HS-5 (cell line): ENCODE results near the gene FHL1.
"Not testable (repeated sequence)": the region's sequence is repeated elsewhere in the genome, so short reads cannot be mapped to it uniquely, and the experiment has no call there.

Experiments used
- DNase-seq: peaks from one replicate; pipeline ENCODE4 v3.0.0-alpha.2; 2012; ENCODE audit warnings: low read depth

The FHL1 gene

DNA sequence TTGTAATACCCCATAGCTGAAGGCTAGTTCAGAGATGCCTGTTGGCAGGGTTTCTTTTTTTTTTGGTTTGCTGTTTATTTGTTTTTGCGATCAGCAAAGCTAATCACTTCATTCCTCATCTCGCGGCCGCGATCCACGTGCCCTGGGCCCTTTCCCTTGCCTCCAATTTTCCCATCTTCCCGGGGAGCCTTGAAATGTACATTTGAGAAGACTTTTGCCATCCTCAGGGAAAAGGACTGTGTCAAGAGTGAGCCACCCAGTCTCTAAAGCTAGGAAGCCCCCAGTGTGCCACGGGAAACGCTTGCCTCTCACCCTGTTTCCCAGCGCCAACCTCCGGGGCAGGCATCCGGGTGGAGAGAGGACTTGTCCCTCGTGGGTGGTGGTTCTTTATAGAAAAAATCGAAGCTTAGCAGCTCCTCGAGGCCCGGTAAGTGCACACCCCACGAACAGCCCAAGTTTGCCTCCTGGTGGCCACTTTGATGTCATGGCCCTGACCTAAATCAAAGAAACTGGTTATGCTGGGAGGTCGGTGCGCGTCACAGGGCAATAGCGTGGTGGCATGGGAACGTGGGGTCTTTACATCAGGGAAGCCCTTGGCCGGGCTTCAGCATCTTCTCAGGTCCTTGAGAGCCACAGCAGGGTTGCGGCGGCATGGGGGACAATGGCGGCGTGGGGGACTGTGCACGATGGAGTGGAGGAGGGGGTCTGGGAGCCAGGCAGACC is 61.8 kb downstream of the FHL1 start:
- DNase-seq: no peak

DNA sequence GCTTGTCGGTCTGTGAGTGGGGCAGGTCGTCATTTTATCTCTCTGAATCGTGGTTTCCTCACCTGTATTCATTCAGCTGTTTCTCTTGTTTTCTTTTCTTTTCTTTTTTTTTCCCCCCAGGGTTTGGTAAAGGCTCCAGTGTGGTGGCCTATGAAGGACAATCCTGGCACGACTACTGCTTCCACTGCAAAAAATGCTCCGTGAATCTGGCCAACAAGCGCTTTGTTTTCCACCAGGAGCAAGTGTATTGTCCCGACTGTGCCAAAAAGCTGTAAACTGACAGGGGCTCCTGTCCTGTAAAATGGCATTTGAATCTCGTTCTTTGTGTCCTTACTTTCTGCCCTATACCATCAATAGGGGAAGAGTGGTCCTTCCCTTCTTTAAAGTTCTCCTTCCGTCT is 62.4 kb downstream of the FHL1 start:
- no peak for DNase-seq

DNA sequence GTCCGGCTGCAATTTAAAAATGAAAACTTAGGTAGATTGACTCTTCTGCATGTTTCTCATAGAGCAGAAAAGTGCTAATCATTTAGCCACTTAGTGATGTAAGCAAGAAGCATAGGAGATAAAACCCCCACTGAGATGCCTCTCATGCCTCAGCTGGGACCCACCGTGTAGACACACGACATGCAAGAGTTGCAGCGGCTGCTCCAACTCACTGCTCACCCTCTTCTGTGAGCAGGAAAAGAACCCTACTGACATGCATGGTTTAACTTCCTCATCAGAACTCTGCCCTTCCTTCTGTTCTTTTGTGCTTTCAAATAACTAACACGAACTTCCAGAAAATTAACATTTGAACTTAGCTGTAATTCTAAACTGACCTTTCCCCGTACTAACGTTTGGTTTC is 62.9 kb downstream of the FHL1 start:
- DNase-seq: no peak

DNA sequence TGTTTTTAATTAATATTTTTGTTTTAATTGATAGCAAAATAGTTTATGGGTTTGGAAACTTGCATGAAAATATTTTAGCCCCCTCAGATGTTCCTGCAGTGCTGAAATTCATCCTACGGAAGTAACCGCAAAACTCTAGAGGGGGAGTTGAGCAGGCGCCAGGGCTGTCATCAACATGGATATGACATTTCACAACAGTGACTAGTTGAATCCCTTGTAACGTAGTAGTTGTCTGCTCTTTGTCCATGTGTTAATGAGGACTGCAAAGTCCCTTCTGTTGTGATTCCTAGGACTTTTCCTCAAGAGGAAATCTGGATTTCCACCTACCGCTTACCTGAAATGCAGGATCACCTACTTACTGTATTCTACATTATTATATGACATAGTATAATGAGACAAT is 63.5 kb downstream of the FHL1 start:
- DNase-seq: no peak

DNA sequence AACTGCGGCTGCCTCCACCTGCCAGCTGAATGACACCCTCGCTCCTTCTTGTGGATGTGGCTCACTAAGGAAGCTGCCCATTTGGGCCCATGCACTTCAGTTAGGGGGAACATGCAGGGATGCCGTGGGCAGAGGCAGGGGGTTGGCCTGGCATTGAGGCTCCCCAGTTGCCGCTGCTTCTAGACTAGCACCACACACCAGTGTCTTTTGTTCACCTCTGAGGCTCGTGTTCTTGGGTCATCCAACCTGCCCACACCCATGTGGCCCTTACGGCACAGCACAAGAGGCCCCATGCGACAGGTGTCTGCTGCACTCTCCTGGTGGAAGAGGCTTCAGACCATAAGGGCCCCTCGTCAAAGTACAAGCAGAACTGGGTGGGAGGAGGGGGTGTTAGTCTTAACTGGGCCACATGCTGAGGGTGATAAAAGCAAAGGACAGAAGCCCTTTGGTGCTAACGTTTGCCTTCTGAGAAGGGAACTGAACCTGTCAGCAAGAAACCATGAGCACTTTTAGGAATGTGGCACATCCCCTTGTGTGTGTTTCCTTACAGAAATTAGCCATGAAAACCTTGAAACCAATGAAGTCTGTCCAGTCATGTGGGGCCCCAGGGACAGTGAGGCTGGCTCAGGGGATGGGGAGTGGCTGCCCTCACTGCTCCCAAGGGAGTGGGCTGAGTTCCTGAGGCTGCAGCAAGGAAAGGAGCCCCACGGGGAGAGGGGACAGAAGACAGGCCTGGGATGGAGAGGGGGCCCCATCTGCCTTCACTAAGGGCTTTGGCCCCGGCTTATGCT is 64.6 kb downstream of the FHL1 start:
- no peak for DNase-seq

DNA sequence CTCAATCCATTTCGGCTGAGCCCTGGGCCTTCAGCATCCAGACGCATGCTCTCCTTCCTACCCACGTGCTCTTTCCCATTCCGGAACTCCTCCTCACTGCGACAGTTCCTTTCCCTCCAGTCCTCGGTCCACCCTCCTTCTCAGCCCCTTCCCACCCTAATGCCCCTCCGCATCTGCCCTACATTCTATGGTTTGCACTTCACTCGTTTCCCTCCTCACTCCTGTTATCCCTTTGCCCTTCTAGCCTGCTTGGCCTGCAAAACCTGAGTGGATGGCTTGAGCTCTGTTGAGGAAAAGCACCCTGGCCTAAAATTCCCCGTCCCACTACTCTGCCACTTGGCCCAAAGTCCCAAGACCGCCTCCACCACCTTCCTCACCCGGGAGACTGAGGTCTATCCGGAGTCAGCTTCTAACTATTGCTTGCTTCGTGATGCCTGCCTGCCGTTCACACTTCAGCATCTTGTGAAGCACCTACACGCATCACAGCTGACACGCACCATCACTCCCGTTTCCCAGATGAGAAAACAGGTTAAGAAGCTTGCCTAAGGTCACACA is 65.3 kb downstream of the FHL1 start:
- DNase-seq: no peak

DNA sequence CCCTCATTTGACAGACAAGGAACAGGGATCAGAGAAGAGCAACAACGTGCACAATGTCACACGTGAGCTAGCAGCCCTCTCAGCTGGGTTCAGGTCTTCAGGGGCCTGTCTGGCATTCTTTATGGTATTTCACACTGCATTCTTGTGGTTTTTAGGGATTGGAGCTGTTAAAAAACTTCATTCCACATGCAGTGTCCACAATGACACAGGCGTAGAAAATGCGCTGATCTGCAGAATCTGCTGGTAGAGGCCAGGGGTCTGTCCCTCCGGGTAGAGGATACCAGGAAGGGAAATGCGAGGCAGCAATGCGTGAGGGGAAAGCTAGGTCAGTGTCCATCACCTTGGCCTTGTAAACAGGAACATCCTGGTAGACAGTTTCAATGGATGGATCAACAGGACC is 67.2 kb downstream of the FHL1 start:
- peak; percentile 75 for DNase-seq

DNA sequence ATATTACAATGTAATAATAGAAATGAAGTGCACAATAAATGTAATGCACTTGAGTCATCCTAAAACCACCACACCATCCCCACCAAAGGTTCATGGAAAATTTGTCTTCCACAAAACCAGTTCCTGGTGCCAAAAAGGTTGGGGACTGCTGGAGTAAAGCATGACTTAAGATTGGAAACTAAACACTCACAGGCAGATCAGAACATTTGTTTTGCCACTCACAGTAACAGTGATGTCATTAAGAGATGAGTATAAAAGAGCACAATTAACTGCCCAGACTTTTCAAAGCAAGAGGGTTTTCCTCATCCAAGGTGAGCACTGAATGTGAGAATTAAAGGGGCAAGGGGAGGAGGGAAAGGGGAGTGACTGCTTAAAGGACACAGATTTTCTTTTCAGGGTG is 68.2 kb downstream of the FHL1 start:
- no peak for DNase-seq

DNA sequence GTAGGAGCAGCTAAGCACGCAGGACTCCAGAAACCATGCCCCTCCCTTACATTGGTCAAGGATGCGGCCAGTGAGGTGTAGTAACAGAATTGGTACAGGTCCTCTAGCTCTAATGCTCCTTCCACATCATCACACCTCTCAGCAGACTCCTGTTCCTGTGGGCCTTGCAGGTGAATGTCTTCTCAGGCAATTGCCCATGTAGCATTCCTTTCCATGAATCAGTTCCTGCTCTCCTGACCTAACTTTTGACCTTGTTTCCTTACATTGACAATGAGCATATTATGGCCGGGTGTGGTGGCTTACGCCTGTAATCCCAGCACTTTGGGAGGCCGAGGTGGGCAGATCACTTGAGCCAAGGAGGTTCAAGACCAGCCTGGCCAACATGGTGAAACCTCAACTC is 72.6 kb downstream of the FHL1 start:
- no peak for DNase-seq

DNA sequence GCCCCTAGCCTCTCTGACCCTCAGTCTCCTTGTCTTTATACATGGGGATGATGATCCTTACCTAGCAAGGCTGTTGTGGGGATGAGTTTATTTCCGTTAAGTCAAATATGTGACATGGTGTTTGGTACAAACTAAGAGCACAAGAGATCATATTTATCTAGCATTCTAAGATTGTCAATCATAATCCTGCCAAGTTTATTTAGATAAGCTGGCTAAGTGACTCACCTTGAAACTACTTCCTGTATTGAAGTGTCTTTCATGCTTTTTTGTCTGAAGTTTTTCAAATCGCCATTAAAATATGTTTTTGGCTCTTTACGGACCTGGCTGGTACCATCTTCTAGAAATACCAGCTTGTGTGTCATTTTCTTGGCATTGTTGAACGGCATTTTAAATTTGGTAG is 73.2 kb downstream of the FHL1 start:
- DNase-seq: no peak

DNA sequence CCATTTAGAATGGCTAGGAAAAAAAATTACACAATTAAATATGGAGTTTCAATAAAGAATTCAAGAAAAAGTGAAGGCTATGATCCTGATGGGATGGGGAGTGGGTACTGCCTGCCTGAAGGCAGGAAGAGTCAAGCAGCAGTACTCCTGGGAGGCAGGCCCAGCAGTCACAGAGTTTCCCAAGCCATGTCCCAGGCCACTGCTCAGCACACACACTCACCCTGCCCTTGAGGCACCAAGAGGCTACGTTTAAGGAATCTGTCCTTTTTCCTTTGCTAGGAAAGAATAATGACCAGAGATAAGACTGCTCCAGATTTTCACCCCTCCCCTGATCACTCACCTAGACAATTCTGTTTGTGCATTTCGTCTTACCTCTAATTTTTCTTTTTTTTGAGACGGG is 73.6 kb downstream of the FHL1 start:
- DNase-seq: no peak

DNA sequence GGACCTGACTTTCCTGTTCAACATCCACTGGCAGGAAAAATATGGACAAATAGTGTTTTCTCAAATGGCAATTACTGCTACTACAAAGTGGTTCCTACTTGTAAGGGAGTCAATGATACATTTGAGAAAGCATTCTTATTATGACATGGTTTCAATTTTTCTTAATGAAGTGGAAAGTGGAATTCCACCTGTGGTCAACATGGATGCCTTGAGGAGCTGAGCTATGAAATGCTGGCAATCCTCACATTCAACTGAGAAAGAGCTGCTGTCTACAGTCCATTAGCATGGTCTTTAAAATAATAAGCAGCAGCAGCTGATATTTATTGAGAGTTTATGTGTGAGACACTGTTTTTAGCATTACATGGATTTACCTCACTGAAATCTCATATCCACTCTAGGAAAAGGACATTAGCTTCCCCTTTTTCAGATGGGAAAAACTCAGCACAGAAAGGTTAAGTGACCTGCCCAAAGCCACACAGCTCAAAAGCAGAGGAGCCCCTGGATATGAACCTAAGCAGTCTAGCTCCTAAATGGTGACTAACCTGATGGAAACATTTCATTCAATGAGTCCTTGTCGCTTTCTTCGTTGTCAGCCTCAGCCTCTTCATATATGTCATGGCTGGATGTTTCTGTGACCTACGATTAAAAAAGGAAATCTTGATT is 74.6 kb downstream of the FHL1 start:
- no peak for DNase-seq

DNA sequence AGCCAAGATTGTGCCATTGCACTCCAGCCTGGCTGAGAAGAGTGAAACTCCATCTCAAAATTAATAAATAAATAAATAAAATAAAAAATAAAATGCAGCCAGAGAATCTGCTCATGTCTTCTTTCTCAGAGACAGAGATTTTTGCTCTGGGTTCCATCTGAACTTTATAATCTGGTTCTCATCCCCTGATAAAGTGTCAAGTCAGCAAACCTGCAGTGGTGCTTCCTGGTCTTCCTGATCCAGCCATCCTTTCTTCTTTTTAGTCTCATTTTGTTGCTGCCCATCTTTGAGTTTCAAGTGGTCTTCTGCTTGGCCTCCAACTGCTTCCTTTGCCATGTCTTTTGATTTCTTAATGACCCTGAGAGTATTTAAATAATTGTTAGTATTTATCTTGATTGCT is 79.7 kb downstream of the FHL1 start:
- no peak for DNase-seq

DNA sequence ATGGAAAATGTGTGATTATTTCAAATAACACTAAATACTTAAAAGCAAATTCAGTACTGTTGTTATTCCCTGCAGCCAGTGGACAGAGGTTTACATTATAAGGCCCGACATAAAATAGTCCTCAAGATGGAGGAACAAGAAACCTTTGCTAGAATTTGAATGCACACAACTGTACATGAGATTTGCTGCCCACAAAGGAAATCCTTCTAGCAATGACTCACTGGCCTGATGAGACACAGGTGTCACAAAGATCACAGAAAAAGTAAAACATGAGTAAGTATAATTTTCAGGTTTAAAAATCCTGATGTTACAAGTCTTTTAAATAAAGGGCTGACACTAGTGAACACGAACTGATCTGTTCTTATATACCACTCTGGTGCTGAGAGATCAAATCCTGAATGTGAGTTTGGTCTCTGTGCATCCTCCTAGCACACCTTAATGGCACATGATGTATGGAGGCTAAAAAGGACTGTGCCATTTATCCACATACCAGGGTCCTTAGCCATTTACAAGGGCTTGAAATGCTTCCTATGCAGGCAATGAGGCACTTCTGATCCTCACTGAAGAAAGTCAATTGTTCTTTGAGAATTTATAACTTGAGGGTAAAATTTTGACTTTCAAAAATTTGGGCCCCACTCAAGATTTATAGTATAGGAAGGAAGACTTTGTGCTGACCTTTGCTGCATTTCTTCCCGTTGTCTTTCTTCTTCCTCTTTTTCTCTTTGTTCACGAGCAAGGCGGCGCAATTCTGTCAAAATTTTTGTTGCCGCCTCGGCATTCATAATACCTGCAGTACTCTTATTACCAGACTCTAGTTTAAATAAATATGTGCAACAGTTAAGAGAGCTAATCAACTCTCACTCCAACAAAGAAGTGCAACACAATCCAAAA is 80.9 kb downstream of the FHL1 start:
- DNase-seq: no peak

DNA sequence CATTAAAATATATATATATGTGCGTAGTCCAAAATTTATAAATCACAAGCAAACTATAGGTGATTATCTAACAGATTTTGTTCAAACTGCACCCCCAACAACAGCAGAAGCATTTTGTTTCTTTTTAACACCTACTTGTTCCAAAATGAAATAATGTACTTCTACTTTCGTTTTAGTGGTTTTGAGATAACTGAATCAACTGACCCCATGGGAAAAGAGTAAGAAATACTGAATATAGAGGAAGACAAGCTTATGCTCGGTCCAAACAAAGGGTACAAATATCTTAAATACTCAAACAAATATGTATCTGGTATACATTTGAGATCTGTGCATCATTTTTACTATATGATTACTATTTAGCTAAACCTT is 81.5 kb downstream of the FHL1 start:
- no peak for DNase-seq

DNA sequence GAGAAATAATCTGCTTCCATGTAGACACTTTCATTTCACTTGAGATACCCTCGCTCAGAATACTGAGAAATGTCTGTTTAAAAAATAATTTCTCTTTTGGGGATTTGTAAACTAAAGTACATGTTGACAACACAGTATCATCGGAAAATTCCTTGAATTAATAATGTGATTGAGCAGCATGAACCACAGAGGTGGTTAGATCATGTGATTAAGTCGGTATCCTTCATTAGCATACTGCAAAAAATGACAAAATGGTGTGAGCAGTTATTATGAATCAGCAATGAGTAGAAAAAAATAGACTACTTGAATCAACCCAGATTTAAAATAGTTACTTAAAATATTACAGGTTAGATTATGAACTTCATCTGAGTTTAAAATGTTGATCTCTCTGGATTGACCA is 89.7 kb downstream of the FHL1 start:
- DNase-seq: no peak

DNA sequence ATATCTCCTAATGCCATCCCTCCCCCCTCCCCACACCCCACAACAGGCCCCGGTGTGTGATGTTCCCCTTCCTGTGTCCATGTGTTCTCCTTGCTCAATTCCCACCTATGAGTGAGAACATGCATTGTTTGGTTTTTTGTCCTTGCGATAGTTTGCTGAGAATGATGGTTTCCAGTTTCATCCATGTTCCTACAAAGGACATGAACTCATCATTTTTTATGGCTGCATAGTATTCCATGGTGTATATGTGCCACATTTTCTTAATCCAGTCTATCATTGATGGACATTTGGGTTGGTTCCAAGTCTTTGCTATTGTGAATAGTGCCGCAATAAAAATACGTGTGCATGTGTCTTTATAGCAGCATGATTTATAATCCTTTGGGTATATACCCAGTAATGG is 90.5 kb downstream of the FHL1 start:
- not testable (repeated sequence) for DNase-seq

DNA sequence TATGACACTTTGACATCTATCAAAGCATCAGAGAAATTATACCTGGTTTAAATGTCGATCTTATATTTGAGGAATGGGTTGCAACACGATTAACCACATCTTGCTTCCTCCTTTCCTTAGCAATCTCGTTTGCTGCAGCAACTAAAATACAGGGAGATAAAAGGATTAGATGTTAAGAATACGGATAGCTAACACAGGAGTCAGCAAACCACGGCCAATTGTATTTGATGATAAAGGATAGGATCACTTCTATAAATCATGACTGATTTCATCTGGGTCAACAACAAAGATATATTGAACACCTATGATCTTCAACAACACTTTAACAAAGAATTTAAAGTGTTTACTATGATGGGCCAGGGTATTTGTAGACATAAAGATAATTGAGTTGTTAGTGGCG is 98.9 kb downstream of the FHL1 start:
- no peak for DNase-seq

DNA sequence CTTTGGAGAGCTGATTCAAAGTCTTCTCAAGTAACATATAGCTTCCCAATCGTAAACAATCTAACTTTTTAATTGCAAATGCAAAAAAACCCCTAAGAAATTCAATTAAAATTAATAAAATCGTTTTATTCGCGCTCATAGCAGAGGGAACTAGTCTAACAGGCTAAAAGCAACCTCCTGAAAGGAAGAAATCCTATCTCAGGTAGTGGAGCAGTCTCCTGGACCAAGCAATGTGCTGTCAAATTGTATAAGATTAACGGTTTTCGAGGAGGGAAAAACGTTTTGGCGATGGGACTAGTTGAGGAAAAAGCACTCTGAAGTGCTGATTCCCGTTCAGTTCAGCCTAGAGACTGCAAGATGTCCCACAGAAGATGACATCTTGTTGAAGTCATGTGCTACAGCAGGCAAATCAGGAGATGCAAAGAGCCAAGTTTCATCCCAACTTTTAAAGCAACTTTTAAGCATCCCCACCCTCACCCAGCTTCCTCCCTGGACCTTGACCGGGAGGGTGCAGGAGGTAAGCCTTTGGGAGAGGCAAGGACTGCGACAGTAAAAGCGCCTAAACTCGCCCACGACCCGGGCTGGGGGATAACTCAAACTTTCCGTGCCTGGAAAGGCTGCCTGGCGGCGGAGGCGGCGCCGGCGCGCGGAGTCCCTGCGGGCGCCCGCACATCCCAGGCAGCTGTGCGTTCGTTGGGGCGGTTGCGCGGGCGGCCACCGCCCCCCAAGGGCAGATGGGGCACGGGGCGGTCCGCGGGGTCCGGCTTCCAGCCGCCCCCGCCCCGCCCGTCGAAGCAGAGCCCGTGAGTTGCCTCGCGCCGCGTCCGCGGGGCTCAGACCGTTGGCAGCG is 103.1 kb downstream of the FHL1 start:
- DNase-seq: no peak

DNA sequence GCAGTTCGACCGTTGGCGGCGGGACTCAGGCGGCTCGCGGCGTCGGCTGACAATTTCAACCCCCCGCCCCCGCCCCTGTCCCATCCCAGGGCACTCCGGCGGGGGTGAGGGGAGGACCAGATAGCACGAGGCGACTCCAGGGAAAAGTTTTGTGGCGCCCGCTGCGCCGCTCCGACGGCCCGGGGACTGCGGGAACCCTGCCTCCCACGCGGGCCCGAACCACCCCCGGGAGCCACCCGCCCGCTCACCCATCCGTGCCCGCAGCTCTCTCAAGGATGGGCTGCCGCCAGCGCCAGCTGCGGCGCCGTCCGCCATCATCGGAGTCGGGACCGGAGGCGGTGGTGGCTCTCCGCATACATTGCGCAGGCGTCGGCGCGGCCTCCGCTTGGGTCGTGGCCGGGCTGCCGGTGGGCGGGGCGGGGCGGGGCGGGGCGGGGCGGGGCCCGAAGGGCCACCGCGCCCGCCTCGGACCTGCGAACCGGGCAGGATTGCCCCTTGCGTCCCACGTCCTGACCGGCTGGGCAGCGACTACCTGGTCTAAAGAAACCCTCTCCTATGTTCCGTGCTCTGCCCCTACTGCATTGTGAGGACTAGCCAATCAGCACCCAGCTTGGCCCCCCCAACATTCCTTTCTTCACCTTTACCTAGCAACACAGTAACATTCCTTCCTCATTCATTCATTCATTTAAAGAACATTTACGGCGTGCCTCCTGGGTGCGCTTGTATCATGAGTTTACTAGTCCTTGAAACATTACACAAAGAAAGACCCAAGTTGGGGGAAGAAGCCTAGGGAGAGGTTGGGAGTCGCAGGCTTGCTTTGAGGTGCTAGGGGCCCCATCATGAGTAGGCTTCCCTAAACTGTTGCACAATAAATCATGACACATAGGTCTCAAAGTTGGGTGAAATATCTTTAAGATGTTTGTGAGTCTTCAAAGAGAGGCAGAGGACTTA is 104.0 kb downstream of the FHL1 start, which contains the start of gene MAP7D3:
MAP7D3 (minus strand) TSS at position 360 of the 951 bp plus-strand sequence; CDS start at position 318, 42 bp downstream.
- no peak for DNase-seq
